Measurements from ENCODE around the gene FOSL2. TPM values are rescaled to one million over a fixed set of nuclear protein-coding genes. Genes with fewer than 3 reads are reported as not detected.

Gene FOSL2
- total RNA-seq, 4 donors from 2014 or later, result 298 to 370 (median 337) TPM

DNA sequence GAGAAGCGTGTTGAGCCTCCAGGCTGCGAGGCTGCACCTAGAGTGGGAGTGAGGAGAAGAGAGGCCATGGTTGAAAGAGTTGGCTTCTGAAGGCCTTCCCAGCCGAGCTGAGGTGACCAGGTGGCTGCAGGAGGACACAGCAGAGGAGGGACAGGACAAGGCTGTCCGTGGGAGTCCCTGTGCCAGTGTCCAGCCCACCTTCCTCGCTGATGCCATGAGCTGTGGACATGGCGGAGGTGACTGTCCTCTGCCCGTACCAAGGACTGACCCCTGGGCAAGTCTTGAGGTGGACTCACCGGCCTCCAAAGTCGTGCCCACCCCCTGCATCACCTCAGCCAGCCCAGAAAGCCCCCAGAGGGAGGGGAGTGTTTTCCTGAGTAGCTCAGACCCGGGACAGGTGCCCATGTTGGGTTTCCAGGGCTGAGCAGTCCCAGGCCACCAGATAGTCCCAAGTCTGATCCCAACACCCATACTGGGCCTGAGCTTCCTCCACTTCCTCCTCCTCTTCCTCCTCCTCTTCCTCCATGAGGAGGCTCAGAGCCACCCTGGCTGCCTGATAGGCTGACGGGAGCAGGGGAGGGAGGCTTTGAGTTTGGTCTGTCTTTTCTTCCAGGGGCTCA, 43.0 kb upstream of the FOSL2 start:
- WGBS, result 95% methylated on average over 6 of the region's 11 CpGs
- peak in 1 of 2 donors; percentile 53 for DNase-seq (ENCODE audit: low spot score in 2 of 2)
- Histone ChIP-seq H3K27me3 (no peaks in the 10 kb centered on the region), H3K9me3 (no peaks in the 10 kb centered on the region), H3K36me3 (no peaks in the 10 kb centered on the region), H3K4me1 (peaks cover 14% of the 10 kb centered on the region), H3K4me3 (no peak overlapping the region), H3K27ac (no peak overlapping the region)
- TF ChIP-seq POLR2A (IDR thresholded peaks at IDR 0.05) (no peak), EP300 (IDR thresholded peaks at IDR 0.05) (no peak), POLR2AphosphoS5 (IDR thresholded peaks at IDR 0.05) (no peak)

DNA sequence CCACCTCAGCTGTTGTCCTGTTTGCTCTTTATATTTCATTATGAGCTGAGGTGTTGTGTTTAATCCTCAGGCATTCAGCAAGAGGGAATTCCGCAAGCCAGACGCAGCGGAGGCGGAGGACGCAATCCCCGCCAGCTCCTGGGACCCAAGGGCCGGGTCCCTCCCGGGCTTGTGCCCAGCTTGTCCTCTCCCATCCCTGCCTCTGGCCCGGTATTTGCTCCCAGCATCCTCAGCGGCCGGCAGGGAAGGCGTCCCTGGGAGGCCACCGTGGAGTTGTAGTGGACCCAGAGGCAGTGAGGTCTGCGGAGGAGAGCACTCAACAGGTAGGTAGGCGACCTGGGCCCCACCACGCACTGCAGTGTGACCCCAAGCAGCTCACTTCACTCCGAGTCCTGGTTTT, 42.5 kb upstream of the FOSL2 start:
- WGBS, result 93% methylated on average over 17 of the region's 17 CpGs
- TF ChIP-seq EP300 (IDR thresholded peaks at IDR 0.05) (no peak), POLR2A (IDR thresholded peaks at IDR 0.05) (no peak), POLR2AphosphoS5 (IDR thresholded peaks at IDR 0.05) (no peak)
- TF ChIP-seq, protein P1, sequence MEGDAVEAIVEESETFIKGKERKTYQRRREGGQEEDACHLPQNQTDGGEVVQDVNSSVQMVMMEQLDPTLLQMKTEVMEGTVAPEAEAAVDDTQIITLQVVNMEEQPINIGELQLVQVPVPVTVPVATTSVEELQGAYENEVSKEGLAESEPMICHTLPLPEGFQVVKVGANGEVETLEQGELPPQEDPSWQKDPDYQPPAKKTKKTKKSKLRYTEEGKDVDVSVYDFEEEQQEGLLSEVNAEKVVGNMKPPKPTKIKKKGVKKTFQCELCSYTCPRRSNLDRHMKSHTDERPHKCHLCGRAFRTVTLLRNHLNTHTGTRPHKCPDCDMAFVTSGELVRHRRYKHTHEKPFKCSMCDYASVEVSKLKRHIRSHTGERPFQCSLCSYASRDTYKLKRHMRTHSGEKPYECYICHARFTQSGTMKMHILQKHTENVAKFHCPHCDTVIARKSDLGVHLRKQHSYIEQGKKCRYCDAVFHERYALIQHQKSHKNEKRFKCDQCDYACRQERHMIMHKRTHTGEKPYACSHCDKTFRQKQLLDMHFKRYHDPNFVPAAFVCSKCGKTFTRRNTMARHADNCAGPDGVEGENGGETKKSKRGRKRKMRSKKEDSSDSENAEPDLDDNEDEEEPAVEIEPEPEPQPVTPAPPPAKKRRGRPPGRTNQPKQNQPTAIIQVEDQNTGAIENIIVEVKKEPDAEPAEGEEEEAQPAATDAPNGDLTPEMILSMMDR (IDR thresholded peaks at IDR 0.05), result no peak

DNA sequence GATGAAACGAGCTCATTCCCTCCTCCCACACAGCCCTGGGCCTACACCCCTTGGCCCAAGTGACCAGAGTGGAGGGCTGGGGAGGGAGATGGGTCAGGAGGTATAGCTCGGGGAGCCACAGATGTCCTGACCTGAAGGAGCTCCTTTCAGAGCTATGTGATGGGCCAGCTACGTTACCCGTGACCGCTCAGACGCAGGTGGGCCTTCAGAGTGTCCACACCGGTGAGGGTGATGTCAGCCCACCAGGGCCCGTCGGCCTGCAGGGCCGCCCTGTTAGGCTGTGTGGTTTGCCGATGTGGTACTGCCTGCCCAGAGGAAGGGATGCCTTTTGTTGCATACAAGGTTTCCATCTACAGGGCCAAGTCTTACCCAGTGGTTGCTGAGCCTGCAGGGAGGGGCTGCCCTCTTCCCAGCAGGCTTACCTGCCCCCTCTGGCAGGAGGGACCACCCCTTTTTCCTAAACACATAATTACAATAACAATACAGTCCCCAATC, 41.8 kb upstream of the FOSL2 start:
- H3K36me3 ChIP-seq, result no peaks in the 10 kb centered on the region
- peak in 1 of 2 donors; percentile 53 for DNase-seq (ENCODE audit: low spot score in 2 of 2)
- H3K27ac ChIP-seq, result no peak overlapping the region
- no peak overlapping the region for H3K4me3 ChIP-seq
- no peaks in the 10 kb centered on the region for H3K27me3 ChIP-seq
- H3K4me1 ChIP-seq, result peaks cover 25% of the 10 kb centered on the region
- H3K9me3 ChIP-seq, result no peaks in the 10 kb centered on the region
- WGBS, result 72% methylated on average over 6 of the region's 11 CpGs
- TF ChIP-seq EP300 (IDR thresholded peaks at IDR 0.05) (no peak), POLR2A (IDR thresholded peaks at IDR 0.05) (no peak), POLR2AphosphoS5 (IDR thresholded peaks at IDR 0.05) (no peak)
- TF ChIP-seq, protein P1 (IDR thresholded peaks at IDR 0.05), result no peak

More for the DNA sequence above, 42.5 kb upstream of the FOSL2 start:
- Histone ChIP-seq H3K27me3 (no peaks in the 10 kb centered on the region), H3K36me3 (no peaks in the 10 kb centered on the region), H3K27ac (no peak overlapping the region), H3K4me1 (peaks cover 18% of the 10 kb centered on the region), H3K9me3 (no peaks in the 10 kb centered on the region), H3K4me3 (no peak overlapping the region)
- peak in 1 of 2 donors; percentile 56 for DNase-seq (ENCODE audit: low spot score in 2 of 2)

DNA sequence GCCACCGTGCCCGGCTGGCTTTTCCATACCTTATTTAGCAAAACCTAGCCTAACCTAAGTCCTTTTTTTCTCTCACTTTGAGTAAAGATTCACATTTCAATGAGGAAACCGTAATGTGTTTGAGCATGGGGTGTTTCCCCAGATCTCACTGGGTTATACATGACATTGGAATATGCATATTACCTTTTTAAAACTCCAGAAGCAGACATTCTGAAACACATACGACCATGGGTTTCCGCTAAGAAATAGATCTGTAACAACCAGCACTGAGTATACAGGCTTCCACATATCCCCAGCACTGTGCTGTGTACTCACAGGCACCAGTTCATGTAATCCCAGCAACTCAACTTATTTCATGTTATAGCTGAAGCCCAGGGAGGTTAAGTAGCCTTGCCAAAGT, 41.0 kb upstream of the FOSL2 start:
- H3K4me3 ChIP-seq, result no peak overlapping the region
- TF ChIP-seq POLR2AphosphoS5 (IDR thresholded peaks at IDR 0.05), result no peak
- TF ChIP-seq EP300 (IDR thresholded peaks at IDR 0.05), result no peak
- TF ChIP-seq, protein P1 (IDR thresholded peaks at IDR 0.05), result no peak
- no peak for TF ChIP-seq POLR2A (IDR thresholded peaks at IDR 0.05)
- no peaks in the 10 kb centered on the region for H3K36me3 ChIP-seq
- DNase-seq (ENCODE audit: low spot score in 2 of 2), result no peak
- WGBS, result 87% methylated on average over 5 of the region's 5 CpGs
- no peaks in the 10 kb centered on the region for H3K27me3 ChIP-seq
- no peaks in the 10 kb centered on the region for H3K9me3 ChIP-seq
- peaks cover 31% of the 10 kb centered on the region for H3K4me1 ChIP-seq
- H3K27ac ChIP-seq, result no peak overlapping the region

DNA sequence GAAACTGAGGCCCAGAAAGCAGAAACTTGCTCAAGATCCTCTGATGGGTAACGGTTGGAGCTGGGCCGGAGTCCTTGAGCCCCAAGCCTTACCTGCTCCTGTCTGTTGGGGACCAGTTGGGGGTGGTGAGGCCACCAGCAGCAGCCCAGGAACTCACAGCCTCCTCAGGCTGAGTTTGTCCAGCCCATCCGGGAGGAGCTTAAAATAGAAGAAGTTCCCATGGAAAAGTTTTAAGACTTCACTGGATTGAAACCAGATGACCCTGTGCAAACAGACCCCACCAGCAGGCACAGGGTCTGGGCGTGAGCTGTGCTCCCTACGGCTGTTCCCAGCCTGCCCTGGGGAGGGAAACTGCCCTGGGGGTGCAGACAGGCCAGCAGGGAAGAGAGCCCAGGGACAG, 40.6 kb upstream of the FOSL2 start:
- H3K4me1 ChIP-seq, result peaks cover 31% of the 10 kb centered on the region
- peak overlapping the region; percentile 25 for H3K27ac ChIP-seq
- peak in 1 of 2 donors; percentile 49 for DNase-seq (ENCODE audit: low spot score in 2 of 2)
- no peaks in the 10 kb centered on the region for H3K27me3 ChIP-seq
- no peaks in the 10 kb centered on the region for H3K36me3 ChIP-seq
- TF ChIP-seq EP300 (IDR thresholded peaks at IDR 0.05) (no peak), POLR2AphosphoS5 (IDR thresholded peaks at IDR 0.05) (no peak), POLR2A (IDR thresholded peaks at IDR 0.05) (no peak)
- TF ChIP-seq, protein P1 (IDR thresholded peaks at IDR 0.05), result no peak
- no peak overlapping the region for H3K4me3 ChIP-seq
- no peaks in the 10 kb centered on the region for H3K9me3 ChIP-seq
- WGBS, result no CpG with 5 or more reads among the region's 5 CpGs
